Skeletal muscle satellite cell (primary cell): ENCODE measurements around the gene MAS1L. TPM values are rescaled to one million over a fixed set of nuclear protein-coding genes. Genes with fewer than 3 reads are reported as not detected.

Experiments
- H3K27me3 ChIP-seq: 2 replicates; pipeline ENCODE4 v1.7.0; 2013; ENCODE audit warnings: low read length; ENCODE audit not compliant: control insufficient read depth, insufficient read depth
- H3K36me3 ChIP-seq: 2 replicates; pipeline ENCODE4 v1.7.0; 2013; ENCODE audit warnings: mild to moderate bottlenecking, control low read depth, low read length; ENCODE audit not compliant: insufficient read depth
- H3K4me1 ChIP-seq: 2 replicates; pipeline ENCODE4 v1.7.0; 2013; ENCODE audit warnings: low read length; ENCODE audit not compliant: control insufficient read depth, insufficient read depth
- H3K4me2 ChIP-seq: 2 replicates; pipeline ENCODE4 v1.7.0; 2013; ENCODE audit warnings: mild to moderate bottlenecking, low read length
- H3K4me3 ChIP-seq: 2 replicates; pipeline ENCODE4 v1.7.0; 2013; ENCODE audit warnings: low read length
- H3K9ac ChIP-seq: 2 replicates; pipeline ENCODE4 v1.7.0; 2013; ENCODE audit warnings: mild to moderate bottlenecking, low read depth, low read length, moderate library complexity
- H3K9me3 ChIP-seq: replicated peaks from 2 replicates; pipeline ENCODE4 v1.7.0; 2013; ENCODE audit warnings: mild to moderate bottlenecking, control low read depth, low read length
- total RNA-seq: library from RNA; depleted of rRNA; stranded (reverse); fragments of >200 nt; gene quantifications from 2 replicates; pipeline ENCODE4 v1.2.3, GENCODE V29; 2012; rRNA removed

MAS1L gene, protein sequence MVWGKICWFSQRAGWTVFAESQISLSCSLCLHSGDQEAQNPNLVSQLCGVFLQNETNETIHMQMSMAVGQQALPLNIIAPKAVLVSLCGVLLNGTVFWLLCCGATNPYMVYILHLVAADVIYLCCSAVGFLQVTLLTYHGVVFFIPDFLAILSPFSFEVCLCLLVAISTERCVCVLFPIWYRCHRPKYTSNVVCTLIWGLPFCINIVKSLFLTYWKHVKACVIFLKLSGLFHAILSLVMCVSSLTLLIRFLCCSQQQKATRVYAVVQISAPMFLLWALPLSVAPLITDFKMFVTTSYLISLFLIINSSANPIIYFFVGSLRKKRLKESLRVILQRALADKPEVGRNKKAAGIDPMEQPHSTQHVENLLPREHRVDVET
- total RNA-seq: not detected in 2 replicates

DNA sequence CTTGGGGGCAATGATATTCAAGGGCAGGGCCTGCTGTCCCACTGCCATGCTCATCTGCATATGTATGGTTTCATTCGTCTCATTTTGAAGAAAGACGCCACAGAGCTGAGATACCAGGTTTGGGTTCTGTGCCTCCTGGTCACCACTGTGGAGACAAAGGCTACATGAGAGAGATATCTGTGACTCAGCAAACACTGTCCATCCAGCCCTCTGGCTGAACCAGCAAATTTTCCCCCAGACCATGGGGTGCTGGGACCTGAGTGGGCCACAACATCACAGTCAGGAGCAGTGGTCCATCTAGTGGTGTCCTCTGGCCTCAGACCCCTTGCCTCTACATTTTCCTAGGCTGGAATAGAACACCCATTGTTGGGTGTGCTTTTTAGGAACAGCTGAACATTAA is at the start of gene MAS1L:
TSS of gene MAS1L (minus strand) at position 297 of the 400 bp plus-strand sequence. CDS start at position 243, 54 bp downstream.
- Histone ChIP-seq H3K27me3 (no peaks in the 10 kb centered on the region), H3K4me3 (no peak within 1 kb of the TSS), H3K9ac (no peak within 1 kb of the TSS), H3K36me3 (no peaks in the 10 kb centered on the region), H3K9me3 (no peaks in the 10 kb centered on the region), H3K4me2 (no peak within 1 kb of the TSS), H3K4me1 (no peaks in the 10 kb centered on the region)

DNA sequence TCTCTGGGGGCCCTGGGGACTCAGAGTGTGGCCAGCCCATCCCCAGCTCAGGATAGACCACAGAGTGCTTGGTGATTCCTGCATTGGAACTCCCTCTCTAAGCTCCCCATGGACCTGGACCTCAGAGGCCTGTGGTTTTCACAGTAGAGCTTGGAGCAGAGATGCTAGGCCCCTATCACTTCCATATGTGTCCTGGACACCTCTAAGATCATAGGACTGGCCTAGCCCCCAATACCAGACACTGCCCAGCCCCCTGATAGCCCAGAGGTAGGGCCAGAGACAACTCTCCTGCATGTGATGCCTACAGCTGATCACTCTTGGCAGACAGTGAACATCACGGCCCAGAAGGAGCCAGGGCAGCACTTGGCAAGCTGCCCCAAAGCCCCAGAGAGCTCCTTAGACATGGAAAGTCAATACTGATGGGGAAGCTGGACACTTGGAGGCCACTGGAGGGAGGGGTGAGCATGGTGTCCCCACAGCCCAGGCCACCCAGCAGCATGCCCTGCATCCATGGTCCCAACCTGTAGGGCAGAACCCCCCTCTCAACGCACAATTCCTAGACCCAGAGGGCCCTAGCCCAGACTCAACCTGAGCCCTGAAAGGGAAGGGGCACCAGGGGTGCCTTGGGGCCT is 44.7 kb upstream of the MAS1L start:
- no peaks in the 10 kb centered on the region for H3K36me3 ChIP-seq
- H3K27me3 ChIP-seq: no peaks in the 10 kb centered on the region
- H3K4me2 ChIP-seq: no peak overlapping the region
- no peaks in the 10 kb centered on the region for H3K4me1 ChIP-seq
- no peak overlapping the region for H3K9ac ChIP-seq
- peaks cover 6% of the 10 kb centered on the region for H3K9me3 ChIP-seq
- no peak overlapping the region for H3K4me3 ChIP-seq

DNA sequence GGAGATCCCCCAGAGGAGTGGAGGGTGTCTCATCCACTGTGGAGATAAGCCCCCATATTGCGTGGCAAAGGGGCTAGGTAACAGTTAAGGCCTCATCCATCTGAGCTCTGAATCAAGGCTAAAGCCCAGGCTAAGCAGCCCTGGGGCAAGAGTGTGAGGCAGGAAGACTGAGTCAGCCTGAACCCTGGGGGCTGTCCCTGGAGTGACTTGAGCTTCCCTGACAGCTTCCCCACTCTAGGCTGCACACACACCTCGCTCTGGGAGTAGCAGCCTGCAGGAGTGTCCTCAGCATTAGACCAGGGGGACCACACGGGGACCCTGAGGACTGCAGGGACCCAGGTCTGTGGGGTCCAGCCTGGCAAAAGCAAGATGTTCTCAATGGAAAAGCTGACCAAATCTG is 43.9 kb upstream of the MAS1L start:
- H3K36me3 ChIP-seq: no peaks in the 10 kb centered on the region
- H3K4me3 ChIP-seq: no peak overlapping the region
- no peaks in the 10 kb centered on the region for H3K27me3 ChIP-seq
- peaks cover 6% of the 10 kb centered on the region for H3K9me3 ChIP-seq
- H3K4me2 ChIP-seq: no peak overlapping the region
- no peaks in the 10 kb centered on the region for H3K4me1 ChIP-seq
- H3K9ac ChIP-seq: no peak overlapping the region

DNA sequence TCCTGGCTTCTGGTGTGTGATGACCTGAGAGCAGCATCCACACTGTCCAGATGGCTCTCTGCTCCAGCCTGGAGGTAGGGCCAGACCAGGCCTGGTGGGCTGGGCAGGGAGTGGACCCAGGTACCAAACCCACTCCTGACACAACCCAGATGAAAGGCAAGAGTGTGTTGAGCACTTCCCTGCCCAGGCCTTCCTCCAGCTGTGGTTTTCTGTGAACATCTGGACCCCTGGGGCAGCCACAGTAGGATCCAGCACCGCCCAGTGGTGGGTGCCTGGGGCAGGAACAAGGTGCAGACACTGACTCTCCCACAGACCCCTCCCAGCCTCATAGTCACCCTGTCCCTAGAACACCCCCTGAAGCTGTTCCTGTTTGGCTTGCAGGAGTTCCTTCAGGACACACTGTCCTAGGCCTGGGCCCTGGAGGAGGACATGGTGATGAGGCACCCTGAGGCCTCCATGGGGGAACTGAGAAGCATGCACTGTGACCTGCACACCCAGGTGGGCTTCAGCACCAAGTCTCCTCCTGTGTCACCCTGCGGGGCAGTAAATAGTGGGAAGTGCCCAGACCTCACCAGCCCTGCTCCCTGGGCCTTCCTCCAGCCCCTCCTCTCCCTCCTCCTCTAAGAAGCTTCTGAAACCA is 43.0 kb upstream of the MAS1L start:
- Histone ChIP-seq H3K27me3 (no peaks in the 10 kb centered on the region), H3K4me1 (no peaks in the 10 kb centered on the region), H3K36me3 (no peaks in the 10 kb centered on the region), H3K4me2 (no peak overlapping the region), H3K9me3 (peaks cover 6% of the 10 kb centered on the region), H3K9ac (no peak overlapping the region), H3K4me3 (no peak overlapping the region)

DNA sequence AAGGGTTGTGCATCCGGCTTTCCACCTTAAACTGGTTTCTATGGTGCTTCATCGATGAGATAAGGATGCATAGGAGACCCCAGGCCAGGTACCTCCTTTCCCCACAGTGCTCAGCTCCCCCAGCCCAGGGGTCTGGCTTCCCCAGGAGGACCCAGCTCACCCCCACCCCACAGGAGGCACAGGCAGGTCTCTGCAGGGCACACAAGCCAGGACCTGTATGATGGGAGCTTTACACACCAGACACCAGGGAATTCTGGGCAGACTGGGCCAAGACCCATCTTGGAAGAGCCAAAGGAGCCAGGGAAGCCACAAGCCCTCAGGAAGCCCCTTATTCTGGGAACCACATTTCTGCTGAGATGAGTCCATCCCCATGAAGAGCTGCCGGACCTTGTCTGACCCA is 42.2 kb upstream of the MAS1L start:
- H3K4me2 ChIP-seq: no peak overlapping the region
- H3K4me3 ChIP-seq: no peak overlapping the region
- H3K27me3 ChIP-seq: no peaks in the 10 kb centered on the region
- H3K4me1 ChIP-seq: no peaks in the 10 kb centered on the region
- H3K9ac ChIP-seq: no peak overlapping the region
- peaks cover 6% of the 10 kb centered on the region for H3K9me3 ChIP-seq
- H3K36me3 ChIP-seq: no peaks in the 10 kb centered on the region

DNA sequence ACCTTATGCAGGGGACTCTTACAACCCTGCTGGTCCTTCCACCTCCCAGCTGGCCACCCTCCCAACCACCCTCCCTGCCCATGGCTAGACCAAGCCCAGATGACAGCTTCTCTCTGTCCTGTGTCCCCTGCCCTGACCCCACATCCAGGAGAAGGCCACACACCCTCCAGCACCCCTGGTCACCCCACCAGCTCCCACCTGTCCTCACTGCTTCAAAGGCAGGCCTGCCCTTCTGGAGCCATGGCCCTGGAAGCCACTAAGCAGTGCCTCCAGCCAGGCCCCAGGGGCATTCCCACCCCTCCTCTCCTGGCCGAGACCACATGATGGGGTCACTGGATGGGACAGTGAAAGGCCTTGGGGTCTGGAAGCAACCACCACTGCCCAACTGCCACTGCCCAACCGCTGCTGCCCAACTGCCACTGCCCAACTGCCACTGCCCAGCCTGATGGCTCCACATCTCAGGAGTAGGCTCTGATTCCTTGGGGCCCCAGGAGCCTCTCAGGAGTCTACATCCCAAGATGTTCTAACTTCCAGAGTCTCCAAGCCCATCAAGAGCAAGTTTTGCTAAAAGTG is 41.3 kb upstream of the MAS1L start:
- Histone ChIP-seq H3K4me1 (no peaks in the 10 kb centered on the region), H3K27me3 (no peaks in the 10 kb centered on the region), H3K36me3 (no peaks in the 10 kb centered on the region), H3K4me3 (no peak overlapping the region), H3K9me3 (peaks cover 6% of the 10 kb centered on the region), H3K4me2 (no peak overlapping the region), H3K9ac (no peak overlapping the region)

DNA sequence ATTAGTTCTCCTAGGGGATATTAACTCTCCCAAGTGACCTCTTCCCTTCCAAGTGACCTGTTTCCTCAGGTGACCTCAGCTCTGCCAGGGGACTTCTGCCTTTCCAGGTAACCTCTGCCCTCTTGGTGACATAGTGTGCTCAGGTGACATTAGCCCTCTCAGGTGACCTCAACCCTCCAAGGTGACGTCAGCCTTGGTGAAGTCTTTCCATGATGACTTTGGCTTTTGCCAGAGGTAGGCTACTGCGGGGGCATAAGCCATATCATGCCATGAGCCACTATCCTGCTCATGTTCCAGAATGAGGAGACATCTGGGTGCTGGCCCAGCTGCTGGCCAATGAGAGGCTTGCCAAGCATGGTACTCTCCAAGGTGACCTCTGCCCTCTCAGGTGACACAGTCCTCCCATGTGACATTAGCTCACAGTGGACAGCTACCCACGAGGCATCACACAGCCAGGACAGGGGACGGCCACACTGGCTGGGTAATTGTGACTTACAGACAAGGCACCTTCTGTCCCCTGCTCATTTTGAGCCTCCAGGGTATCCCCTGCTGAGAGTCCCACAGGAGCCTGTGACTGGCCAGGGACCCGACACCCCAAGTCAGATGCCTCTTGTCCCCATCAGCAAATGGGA is 40.7 kb upstream of the MAS1L start:
- Histone ChIP-seq H3K4me2 (no peak overlapping the region), H3K36me3 (no peaks in the 10 kb centered on the region), H3K4me3 (no peak overlapping the region), H3K27me3 (no peaks in the 10 kb centered on the region), H3K9me3 (peaks cover 6% of the 10 kb centered on the region), H3K9ac (no peak overlapping the region), H3K4me1 (no peaks in the 10 kb centered on the region)

DNA sequence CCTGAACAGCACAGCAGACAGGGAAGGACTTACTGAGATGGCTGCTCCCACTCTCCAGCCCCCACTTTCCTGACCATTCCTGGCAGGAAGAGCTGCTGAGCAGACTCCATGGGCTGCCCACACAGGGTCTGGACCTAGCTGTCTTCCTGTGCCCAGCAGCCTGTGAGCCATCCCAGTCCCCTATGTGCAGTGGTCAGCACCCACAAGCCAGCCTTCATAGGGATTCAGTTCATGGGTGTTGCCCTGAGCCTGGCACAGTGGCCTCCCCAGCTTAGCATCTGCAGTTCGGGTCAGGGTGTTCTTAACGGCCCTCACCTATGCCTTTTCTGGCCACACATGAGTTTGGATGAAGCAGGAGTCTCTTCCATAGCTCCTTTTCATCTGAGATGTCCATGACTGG is 39.8 kb upstream of the MAS1L start:
- no peaks in the 10 kb centered on the region for H3K27me3 ChIP-seq
- H3K4me1 ChIP-seq: no peaks in the 10 kb centered on the region
- no peaks in the 10 kb centered on the region for H3K36me3 ChIP-seq
- no peak overlapping the region for H3K9ac ChIP-seq
- H3K4me2 ChIP-seq: no peak overlapping the region
- H3K9me3 ChIP-seq: peaks cover 6% of the 10 kb centered on the region
- no peak overlapping the region for H3K4me3 ChIP-seq

DNA sequence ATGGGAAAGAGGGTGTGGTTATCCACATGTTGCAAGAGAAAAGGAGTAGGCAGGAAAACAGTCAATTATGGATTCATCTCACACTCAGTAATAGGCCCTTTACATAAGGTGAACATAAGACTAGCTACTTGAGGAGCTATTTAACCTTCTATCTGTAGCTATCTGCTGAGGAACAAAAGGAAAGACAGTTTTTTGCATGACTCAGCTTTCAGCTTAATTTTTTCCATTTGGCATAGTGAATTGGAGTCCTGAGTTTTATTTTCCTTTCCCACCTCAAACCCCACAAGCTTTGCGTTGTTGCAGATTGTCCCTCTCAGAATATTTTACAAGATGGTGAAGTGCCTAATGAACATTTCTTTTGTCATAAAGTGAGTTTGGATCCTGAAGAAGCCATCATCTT is 39.4 kb upstream of the MAS1L start:
- H3K27me3 ChIP-seq: no peaks in the 10 kb centered on the region
- no peaks in the 10 kb centered on the region for H3K36me3 ChIP-seq
- no peak overlapping the region for H3K9ac ChIP-seq
- H3K4me2 ChIP-seq: no peak overlapping the region
- H3K4me3 ChIP-seq: no peak overlapping the region
- H3K9me3 ChIP-seq: peaks cover 6% of the 10 kb centered on the region
- no peaks in the 10 kb centered on the region for H3K4me1 ChIP-seq

DNA sequence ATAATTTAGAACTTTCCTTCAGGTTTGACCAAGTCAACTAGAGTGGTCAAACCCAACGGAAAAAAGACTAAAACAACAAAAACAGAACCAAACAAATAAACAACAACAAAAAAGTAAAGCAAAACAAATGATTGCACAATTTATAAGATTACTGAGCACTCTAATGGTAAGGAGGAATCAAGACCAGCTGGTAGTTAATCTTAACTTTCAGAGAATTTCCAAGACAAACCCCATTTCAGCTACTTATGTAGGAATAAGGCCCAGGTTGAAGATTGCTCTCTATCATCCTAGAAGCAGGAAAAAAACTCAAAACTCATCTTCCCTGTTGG is 37.5 kb upstream of the MAS1L start:
- Histone ChIP-seq H3K36me3 (no peaks in the 10 kb centered on the region), H3K9me3 (no peaks in the 10 kb centered on the region), H3K27me3 (no peaks in the 10 kb centered on the region), H3K4me3 (no peak overlapping the region), H3K4me1 (no peaks in the 10 kb centered on the region), H3K9ac (no peak overlapping the region), H3K4me2 (no peak overlapping the region)
